K562 (cell line): ENCODE measurements around the gene LRRTM3. TPM values are rescaled to one million over a fixed set of nuclear protein-coding genes. Genes with fewer than 3 reads are reported as not detected.

Source experiments
- ATAC-seq: fragments of 200-7000 bp; cut with Tn5 transposase; 3 replicates; pipeline ENCODE4 v1.9.1; 2020; ENCODE audit warnings: moderate library complexity
- BruUV-seq: library from RNA; stranded (reverse); fragments of 400-500 nt; replicated peaks from 2 replicates; lab custom pipeline; 2021; lab: Mats Ljungman, UMichigan
- CTCF ChIA-PET: fragments of 300-600 bp; formaldehyde crosslinking; extraction: SDS; loops from one replicate; lab custom pipeline; 2021; ENCODE audit warnings: low intra/inter-chr PET ratio; lab: Yijun Ruan, JAX
- POLR2A ChIA-PET: fragments of 300-600, 350-650 bp; sonication (Branson Sonifier 250); formaldehyde crosslinking; extraction: SDS; loops from one replicate; lab custom pipeline; 2021; ENCODE audit warnings: antibody characterized with exemption, inconsistent platforms; lab: Yijun Ruan, JAX
- DNase-seq, 4 experiments: peaks; one replicate each; pipeline versions ENCODE4 v3.0.0 to v3.0.0-alpha.2; 2011 to 2018; ENCODE audit warnings: low spot score in 3 of 4, mixed read lengths in 3 of 4; ENCODE audit errors: extremely low read depth in 1 of 4
- FAIRE-seq: peaks from 2 replicates; lab custom pipeline; 2011; peaks lifted over from hg19 to GRCh38; lab: Jason Lieb, UNC
- H2AFZ ChIP-seq: 2 replicates; pipeline ENCODE4 v1.6.0; 2011; ENCODE audit warnings: low read depth, low read length, control low read depth, inconsistent platforms
- H3K27ac ChIP-seq: fragments of 200-600 bp; 3 replicates; pipeline ENCODE4 v1.8.0; 2011; ENCODE audit warnings: low read depth, mild to moderate bottlenecking, control low read depth, inconsistent platforms, low read length, moderate library complexity, mixed read lengths; ENCODE audit errors: extremely low read depth
- H3K27me3 ChIP-seq, 2 experiments: fragments of 300-600 bp in 1 of 2; 2 replicates in 1 of 2; 3 replicates in 1 of 2; pipeline versions ENCODE4 v1.6.0 to v1.8.0; 2011; ENCODE audit warnings: inconsistent platforms in 2 of 2, low read length in 2 of 2, mild to moderate bottlenecking in 1 of 2, mixed read lengths in 1 of 2, moderate library complexity in 1 of 2; ENCODE audit not compliant: control insufficient read depth in 2 of 2, insufficient read depth in 2 of 2
- H3K36me3 ChIP-seq: fragments of 300-600 bp; 3 replicates; pipeline ENCODE4 v1.8.0; 2011; ENCODE audit warnings: mild to moderate bottlenecking, low read length, inconsistent platforms; ENCODE audit not compliant: control insufficient read depth, insufficient read depth
- H3K4me1 ChIP-seq, 2 experiments: fragments of 200-600 bp in 1 of 2; replicated peaks in 1 of 2; 2 replicates in 1 of 2; 3 replicates in 1 of 2; pipeline versions ENCODE4 v1.5.1 to v1.8.0; 2011; ENCODE audit warnings: inconsistent platforms in 2 of 2, low read length in 2 of 2, mild to moderate bottlenecking in 1 of 2, mixed read lengths in 1 of 2, moderate library complexity in 1 of 2; ENCODE audit not compliant: control insufficient read depth in 2 of 2, insufficient read depth in 2 of 2
- H3K4me2 ChIP-seq: 2 replicates; pipeline ENCODE4 v1.6.1; 2011; ENCODE audit warnings: low read length, control low read depth, inconsistent platforms, mixed read lengths; ENCODE audit not compliant: insufficient read depth
- H3K4me3 ChIP-seq: fragments of 200-600 bp; sonication (generic), shearing (Covaris generic); 2 replicates; pipeline ENCODE4 v1.5.1; 2016; ENCODE audit warnings: control low read depth, inconsistent platforms
- H3K79me2 ChIP-seq: fragments of 200-600 bp; 3 replicates; pipeline ENCODE4 v1.8.0; 2011; ENCODE audit warnings: low read length, inconsistent platforms; ENCODE audit not compliant: control insufficient read depth, insufficient read depth
- H3K9ac ChIP-seq, 2 experiments: 2 replicates each; pipeline versions ENCODE4 v1.6.0 to v1.6.1; 2011; ENCODE audit warnings: low read depth in 2 of 2, low read length in 2 of 2, control low read depth in 1 of 2, inconsistent platforms in 1 of 2, mild to moderate bottlenecking in 1 of 2, mixed read lengths in 1 of 2; ENCODE audit not compliant: insufficient read depth in 1 of 2
- H3K9me1 ChIP-seq: one replicate; pipeline ENCODE4 v1.6.0; 2011; ENCODE audit warnings: inconsistent platforms, mild to moderate bottlenecking, low read length, moderate library complexity; ENCODE audit not compliant: control insufficient read depth, insufficient read depth
- H3K9me3 ChIP-seq: replicated peaks from 2 replicates; pipeline ENCODE4 v1.5.1; 2011; ENCODE audit warnings: low read depth, low read length, inconsistent platforms; ENCODE audit not compliant: control insufficient read depth, insufficient read depth
- H4K20me1 ChIP-seq: replicated peaks from 2 replicates; pipeline ENCODE4 v1.6.1; 2011; ENCODE audit warnings: low read length, inconsistent platforms, mixed read lengths; ENCODE audit not compliant: control insufficient read depth, insufficient read depth
- BHLHE40 ChIP-seq: IDR thresholded peaks from 2 replicates; pipeline ENCODE4 v1.6.1; 2011; ENCODE audit warnings: low read length, improper control_type of control experiment
- CBX2 ChIP-seq: fragments of 200-600 bp; sonication (generic); IDR thresholded peaks from one replicate; pipeline ENCODE4 v1.6.1; 2012; ENCODE audit warnings: mild to moderate bottlenecking, low read length, inconsistent platforms; ENCODE audit not compliant: insufficient read depth, poor library complexity, severe bottlenecking
- EHMT2 ChIP-seq: fragments of 450-650 bp; IDR thresholded peaks from 2 replicates; pipeline ENCODE4 v1.6.1; 2018; ENCODE audit warnings: antibody characterized with exemption
- GTF2E2 ChIP-seq: fragments of 200-800 bp; sonication (Bioruptor generic); IDR thresholded peaks from 2 replicates; pipeline ENCODE4 v1.6.1; 2016; ENCODE audit warnings: missing genetic modification characterization, missing compliant biosample characterization
- HMGXB4 ChIP-seq: sonication (generic); formaldehyde crosslinking; IDR thresholded peaks from 2 replicates; pipeline ENCODE4 v1.8.1; 2023; ENCODE audit warnings: mild to moderate bottlenecking, missing genetic modification reagents
- KLF6 ChIP-seq: fragments of 250-450 bp; sonication (Bioruptor Pico); IDR thresholded peaks from 2 replicates; pipeline ENCODE4 v1.4.0; 2020; ENCODE audit warnings: mild to moderate bottlenecking, moderate library complexity, borderline replicate concordance
- NEUROD1 ChIP-seq: fragments of 150-350 bp; IDR thresholded peaks from 2 replicates; pipeline ENCODE4 v1.6.1; 2014; ENCODE audit warnings: borderline replicate concordance, low read length, low read depth; ENCODE audit not compliant: partially characterized antibody
- OTX1 ChIP-seq: fragments of 450-650 bp; formaldehyde crosslinking; IDR thresholded peaks from 2 replicates; pipeline ENCODE4 v1.4.0; 2022; ENCODE audit warnings: mild to moderate bottlenecking
- POLR2AphosphoS5 ChIP-seq: IDR thresholded peaks from 2 replicates; pipeline ENCODE4 v1.6.1; 2011; ENCODE audit warnings: mild to moderate bottlenecking, low read depth, low read length, moderate library complexity; ENCODE audit not compliant: control insufficient read depth, insufficient read depth
- RB1 ChIP-seq: fragments of 450-650 bp; IDR thresholded peaks from 2 replicates; pipeline ENCODE4 v1.6.1; 2017; ENCODE audit warnings: low read depth, mild to moderate bottlenecking
- TAF7 ChIP-seq: fragments of 450-650 bp; IDR thresholded peaks from 2 replicates; pipeline ENCODE4 v1.6.1; 2016; ENCODE audit warnings: missing genetic modification characterization, missing compliant biosample characterization
- WHSC1 ChIP-seq: IDR thresholded peaks from one replicate; pipeline ENCODE4 v1.6.1; 2012; ENCODE audit warnings: low read length, control low read depth, inconsistent platforms
- ZBTB7A ChIP-seq: IDR thresholded peaks from 2 replicates; pipeline ENCODE4 v1.6.1; 2011; ENCODE audit warnings: low read depth, mild to moderate bottlenecking, low read length, moderate library complexity, borderline replicate concordance; ENCODE audit not compliant: control insufficient read depth
- ZNF143 ChIP-seq: sonication (generic); formaldehyde crosslinking; IDR thresholded peaks from 2 replicates; pipeline ENCODE4 v1.9.0; 2022; ENCODE audit warnings: mild to moderate bottlenecking, missing genetic modification reagents
- ZNF696 ChIP-seq: fragments of 250-450 bp; sonication (Bioruptor Pico); conservative IDR thresholded peaks from 2 replicates; pipeline ENCODE4 v1.4.0; 2020; ENCODE audit warnings: mild to moderate bottlenecking, moderate library complexity
- WGBS: fragments of 100-300 bp; shearing (Covaris generic); methylation state at CpG from one replicate; pipeline ENCODE4 v1.1.6; 2016; ENCODE audit warnings: low coverage, mixed read lengths; ENCODE audit not compliant: insufficient coverage; ENCODE audit errors: missing lambda C conversion rate; 5-methylcytosine and 5-hydroxymethylcytosine counted together
- in situ Hi-C: fragments of 300-500 bp; cut with MboI; formaldehyde crosslinking; loops from 4 replicates; pipeline ENCODE4 v1.15.0; 2018; ENCODE audit warnings: inconsistent platforms, mixed read lengths
- intact Hi-C: fragments of 100-400 bp; cut with micrococcal nuclease; formaldehyde crosslinking; loops from 2 replicates; pipeline ENCODE4 v1.14.2; 2022
- polyA plus RNA-seq, 8 experiments: library from polyadenylated mRNA; depleted of rRNA in 4 of 8; stranded (reverse) in 5 of 8; unstranded in 3 of 8; fragments of >200 nt; fragmentation: Nextera tagmentation in 2 of 8; fragmentation: Illumina TruSeq in 1 of 8; extraction: Ambion mirVana in 2 of 8; extraction: Trizol in 1 of 8; gene quantifications; 2 replicates each; pipeline versions ENCODE4 v1.2.1 to v1.2.3, GENCODE V29; 2011 to 2014; ENCODE audit warnings: inconsistent platforms in 1 of 8, missing spikeins in 1 of 8
- total RNA-seq, 7 experiments: library from RNA; depleted of rRNA in 6 of 7; stranded (reverse); fragments of >200 nt in 6 of 7; fragmentation: Illumina TruSeq in 2 of 7; extraction: Trizol in 2 of 7; gene quantifications; 2 replicates each; pipeline versions ENCODE4 v1.2.1 to v1.2.3, GENCODE V29; 2011 to 2021; ENCODE audit warnings: low replicate concordance in 1 of 7
- TF ChIP-seq, protein P1 (sequence below): IDR thresholded peaks from 3 replicates; pipeline ENCODE4 v1.6.1; 2011; ENCODE audit warnings: borderline replicate concordance, mild to moderate bottlenecking, moderate library complexity; ENCODE audit not compliant: insufficient read length; ENCODE audit errors: extremely low read depth
- TF ChIP-seq, protein P2 (sequence below): fragments of 250-450 bp; sonication (Bioruptor Pico); IDR thresholded peaks from 2 replicates; pipeline ENCODE4 v1.5.0; 2021; ENCODE audit warnings: mild to moderate bottlenecking, borderline replicate concordance

Gene LRRTM3
- total and polyA plus RNA-seq, 9 of the 15 experiments (the other 6 are each of a cell fraction or from before 2014, with no cell fraction given), result not detected

DNA sequence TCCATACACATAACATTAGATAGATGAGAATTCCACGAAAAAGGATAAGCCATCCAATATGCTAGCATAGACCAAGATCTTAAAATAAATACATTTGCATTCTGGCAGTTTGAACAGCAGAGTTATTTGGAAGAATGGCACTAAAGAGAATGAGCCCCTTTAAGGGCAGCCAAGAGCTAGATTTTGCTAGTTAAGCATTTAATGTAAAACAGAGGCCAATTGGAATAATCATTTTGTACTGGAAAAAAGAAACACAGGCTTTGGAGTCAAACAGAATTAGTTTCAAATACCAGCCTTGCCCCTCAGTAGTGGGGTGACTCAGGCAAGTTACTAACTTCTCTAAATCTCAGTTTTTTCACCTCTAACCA lies 56.2 kb downstream of the LRRTM3 start:
- intact Hi-C loops (no loop called here), in situ Hi-C loops (no loop called here)
- DNase-seq (no peak), FAIRE-seq (no peak), ATAC-seq (no peak)
- Histone ChIP-seq H3K4me2 (no peak overlapping the region), H3K27ac (no peak overlapping the region), H3K4me3 (no peak overlapping the region), H3K9ac (no peak overlapping the region), H3K9me3 (0 out of 2 replicates have a peak, but pooled peaks cover 2% of the 10 kb centered on the region), H3K36me3 (no peaks in the 10 kb centered on the region), H2AFZ (no peak overlapping the region), H3K79me2 (no peaks in the 10 kb centered on the region), H4K20me1 (no peaks in the 10 kb centered on the region), H3K27me3 (no peaks in the 10 kb centered on the region), H3K4me1 (no peaks in the 10 kb centered on the region), H3K9me1 (no peaks in the 10 kb centered on the region)
- CTCF ChIA-PET, result no interaction called here
- POLR2A ChIA-PET, result no interaction called here
- BruUV-seq, result no TSS peak
- 0% methylated on average over 1 of the region's 1 CpG for whole genome bisulfite sequencing
- TF ChIP-seq HMGXB4 (CRISPR knock-in tag) (no peak), EHMT2 (no peak), CBX2 (no peak), KLF6 (no peak), TAF7 (no peak), ZNF143 (CRISPR knock-in tag) (no peak), POLR2AphosphoS5 (no peak), WHSC1 (no peak), GTF2E2 (no peak), NEUROD1 (no peak), OTX1 (CRISPR knock-in tag) (no peak), ZNF696 (CRISPR knock-in tag) (no peak), BHLHE40 (no peak), RB1 (no peak), ZBTB7A (no peak)
- TF ChIP-seq, protein P1, sequence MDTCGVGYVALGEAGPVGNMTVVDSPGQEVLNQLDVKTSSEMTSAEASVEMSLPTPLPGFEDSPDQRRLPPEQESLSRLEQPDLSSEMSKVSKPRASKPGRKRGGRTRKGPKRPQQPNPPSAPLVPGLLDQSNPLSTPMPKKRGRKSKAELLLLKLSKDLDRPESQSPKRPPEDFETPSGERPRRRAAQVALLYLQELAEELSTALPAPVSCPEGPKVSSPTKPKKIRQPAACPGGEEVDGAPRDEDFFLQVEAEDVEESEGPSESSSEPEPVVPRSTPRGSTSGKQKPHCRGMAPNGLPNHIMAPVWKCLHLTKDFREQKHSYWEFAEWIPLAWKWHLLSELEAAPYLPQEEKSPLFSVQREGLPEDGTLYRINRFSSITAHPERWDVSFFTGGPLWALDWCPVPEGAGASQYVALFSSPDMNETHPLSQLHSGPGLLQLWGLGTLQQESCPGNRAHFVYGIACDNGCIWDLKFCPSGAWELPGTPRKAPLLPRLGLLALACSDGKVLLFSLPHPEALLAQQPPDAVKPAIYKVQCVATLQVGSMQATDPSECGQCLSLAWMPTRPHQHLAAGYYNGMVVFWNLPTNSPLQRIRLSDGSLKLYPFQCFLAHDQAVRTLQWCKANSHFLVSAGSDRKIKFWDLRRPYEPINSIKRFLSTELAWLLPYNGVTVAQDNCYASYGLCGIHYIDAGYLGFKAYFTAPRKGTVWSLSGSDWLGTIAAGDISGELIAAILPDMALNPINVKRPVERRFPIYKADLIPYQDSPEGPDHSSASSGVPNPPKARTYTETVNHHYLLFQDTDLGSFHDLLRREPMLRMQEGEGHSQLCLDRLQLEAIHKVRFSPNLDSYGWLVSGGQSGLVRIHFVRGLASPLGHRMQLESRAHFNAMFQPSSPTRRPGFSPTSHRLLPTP, result no peak
- TF ChIP-seq, protein P2, sequence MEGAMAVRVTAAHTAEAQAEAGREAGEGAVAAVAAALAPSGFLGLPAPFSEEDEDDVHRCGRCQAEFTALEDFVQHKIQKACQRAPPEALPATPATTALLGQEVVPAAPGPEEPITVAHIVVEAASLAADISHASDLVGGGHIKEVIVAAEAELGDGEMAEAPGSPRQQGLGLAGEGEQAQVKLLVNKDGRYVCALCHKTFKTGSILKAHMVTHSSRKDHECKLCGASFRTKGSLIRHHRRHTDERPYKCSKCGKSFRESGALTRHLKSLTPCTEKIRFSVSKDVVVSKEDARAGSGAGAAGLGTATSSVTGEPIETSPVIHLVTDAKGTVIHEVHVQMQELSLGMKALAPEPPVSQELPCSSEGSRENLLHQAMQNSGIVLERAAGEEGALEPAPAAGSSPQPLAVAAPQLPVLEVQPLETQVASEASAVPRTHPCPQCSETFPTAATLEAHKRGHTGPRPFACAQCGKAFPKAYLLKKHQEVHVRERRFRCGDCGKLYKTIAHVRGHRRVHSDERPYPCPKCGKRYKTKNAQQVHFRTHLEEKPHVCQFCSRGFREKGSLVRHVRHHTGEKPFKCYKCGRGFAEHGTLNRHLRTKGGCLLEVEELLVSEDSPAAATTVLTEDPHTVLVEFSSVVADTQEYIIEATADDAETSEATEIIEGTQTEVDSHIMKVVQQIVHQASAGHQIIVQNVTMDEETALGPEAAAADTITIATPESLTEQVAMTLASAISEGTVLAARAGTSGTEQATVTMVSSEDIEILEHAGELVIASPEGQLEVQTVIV (CRISPR knock-in tag), result no peak
